KMS-11 (cell line): ENCODE measurements around the gene NOTCH3.

Experiments
- H2AFZ ChIP-seq: fragments of 200-600 bp; sonication (generic); 2 replicates; pipeline ENCODE4 v1.6.1; 2016; ENCODE audit warnings: antibody characterized with exemption, mixed run types, low read depth
- H3K27ac ChIP-seq: fragments of 200-600 bp; sonication (generic); 2 replicates; pipeline ENCODE4 v1.6.1; 2016; ENCODE audit warnings: mild to moderate bottlenecking, mixed run types
- H3K27me3 ChIP-seq: fragments of 200-600 bp; sonication (generic); 2 replicates; pipeline ENCODE4 v1.6.1; 2017; ENCODE audit warnings: mild to moderate bottlenecking, low read depth, mixed run types, moderate library complexity; ENCODE audit not compliant: insufficient read depth
- H3K36me3 ChIP-seq: fragments of 200-600 bp; sonication (generic); 2 replicates; pipeline ENCODE4 v1.6.1; 2017; ENCODE audit warnings: mild to moderate bottlenecking, mixed run types; ENCODE audit not compliant: insufficient read depth
- H3K4me1 ChIP-seq: fragments of 200-600 bp; sonication (generic); 2 replicates; pipeline ENCODE4 v1.6.1; 2016; ENCODE audit warnings: mild to moderate bottlenecking, low read depth, mixed run types; ENCODE audit not compliant: poor library complexity, severe bottlenecking
- H3K4me2 ChIP-seq: fragments of 200-600 bp; sonication (generic); 2 replicates; pipeline ENCODE4 v1.7.0; 2016; ENCODE audit warnings: mild to moderate bottlenecking, mixed run types
- H3K4me3 ChIP-seq: fragments of 200-600 bp; sonication (generic); IDR thresholded peaks from 2 replicates; pipeline ENCODE4 v1.6.1; 2017; ENCODE audit warnings: low read depth, low read length, mixed read lengths; ENCODE audit not compliant: insufficient read depth
- H3K79me2 ChIP-seq: fragments of 200-600 bp; sonication (generic); 2 replicates; pipeline ENCODE4 v1.6.1; 2016; ENCODE audit warnings: low read depth, mixed run types; ENCODE audit not compliant: insufficient read depth
- H3K9ac ChIP-seq: fragments of 200-600 bp; sonication (generic); 2 replicates; pipeline ENCODE4 v1.6.1; 2016; ENCODE audit warnings: mild to moderate bottlenecking, mixed run types
- H4K20me1 ChIP-seq: fragments of 200-600 bp; sonication (generic); 2 replicates; pipeline ENCODE4 v1.6.1; 2016; ENCODE audit warnings: mild to moderate bottlenecking, mixed run types; ENCODE audit not compliant: insufficient read depth
- CTCF ChIP-seq: fragments of 200-600 bp; sonication (generic); conservative IDR thresholded peaks from 2 replicates; pipeline ENCODE4 v1.6.1; 2017; ENCODE audit warnings: low read depth, mild to moderate bottlenecking, antibody characterized with exemption, low read length, moderate library complexity, mixed read lengths

NOTCH3 gene

GRCh38 chr19:15147090-15147489, 53.7 kb downstream of the NOTCH3 start:
- no peak for TF ChIP-seq CTCF
- no peak overlapping the region for H2AFZ ChIP-seq
- H3K36me3 ChIP-seq, result no peaks in the 10 kb centered on the region
- no peak overlapping the region for H3K4me2 ChIP-seq
- no peak overlapping the region for H3K27ac ChIP-seq
- no peaks in the 10 kb centered on the region for H3K79me2 ChIP-seq
- peaks cover 21% of the 10 kb centered on the region; the same call in 1 of the 2 replicates for H3K27me3 ChIP-seq
- no peak overlapping the region for H3K9ac ChIP-seq
- H4K20me1 ChIP-seq, result no peaks in the 10 kb centered on the region
- H3K4me3 ChIP-seq, result no peak overlapping the region
- no peaks in the 10 kb centered on the region for H3K4me1 ChIP-seq

- no peak overlapping the region for H2AFZ ChIP-seq
- H3K79me2 ChIP-seq, result no peaks in the 10 kb centered on the region
- H3K4me1 ChIP-seq, result no peaks in the 10 kb centered on the region
- no peak overlapping the region for H3K9ac ChIP-seq
- H3K27ac ChIP-seq, result no peak overlapping the region
- no peak overlapping the region for H3K4me2 ChIP-seq
- no peaks in the 10 kb centered on the region for H3K36me3 ChIP-seq
- no peaks in the 10 kb centered on the region for H4K20me1 ChIP-seq
- peaks cover 19% of the 10 kb centered on the region; the same call in 1 of the 2 replicates for H3K27me3 ChIP-seq
- no peak for TF ChIP-seq CTCF
- H3K4me3 ChIP-seq, result no peak overlapping the region
Observed at GRCh38 chr19:15144046-15144646, 56.6 kb downstream of the NOTCH3 start.

GRCh38 chr19:15142313-15142712, 58.5 kb downstream of the NOTCH3 start:
- Histone ChIP-seq H4K20me1 (no peaks in the 10 kb centered on the region), H2AFZ (no peak overlapping the region), H3K9ac (no peak overlapping the region), H3K36me3 (no peaks in the 10 kb centered on the region), H3K4me1 (no peaks in the 10 kb centered on the region), H3K27me3 (peaks cover 16% of the 10 kb centered on the region; the same call in 1 of the 2 replicates), H3K79me2 (no peaks in the 10 kb centered on the region), H3K27ac (no peak overlapping the region), H3K4me2 (no peak overlapping the region), H3K4me3 (no peak overlapping the region)
- no peak for TF ChIP-seq CTCF

- H3K9ac ChIP-seq, result no peak overlapping the region
- no peak overlapping the region for H3K4me3 ChIP-seq
- H3K27ac ChIP-seq, result no peak overlapping the region
- H3K36me3 ChIP-seq, result no peaks in the 10 kb centered on the region
- H3K79me2 ChIP-seq, result no peaks in the 10 kb centered on the region
- H3K4me1 ChIP-seq, result no peaks in the 10 kb centered on the region
- H2AFZ ChIP-seq, result no peak overlapping the region
- peaks cover 16% of the 10 kb centered on the region; the same call in 1 of the 2 replicates for H3K27me3 ChIP-seq
- H3K4me2 ChIP-seq, result no peak overlapping the region
- no peaks in the 10 kb centered on the region for H4K20me1 ChIP-seq
- no peak for TF ChIP-seq CTCF
Observed at GRCh38 chr19:15141143-15141542, 59.7 kb downstream of the NOTCH3 start.
